Fibroblast of the aortic adventitia (primary cell): ENCODE data around the gene TUBB4A. TPM values are rescaled to one million over a fixed set of nuclear protein-coding genes. Genes with fewer than 3 reads are reported as not detected.
"Not testable (repeated sequence)": the region's sequence is repeated elsewhere in the genome, so short reads cannot be mapped to it uniquely, and the experiment has no call there.

Experiments
- DNase-seq: peaks from one replicate; pipeline ENCODE4 v3.0.0-alpha.2; 2010; ENCODE audit warnings: low read depth
- H3K4me3 ChIP-seq: 2 replicates; pipeline ENCODE4 v1.5.1; 2011; ENCODE audit warnings: low read depth, mild to moderate bottlenecking, control low read depth, low read length, moderate library complexity
- total RNA-seq: library from RNA; depleted of rRNA; stranded (reverse); fragments of >200 nt; gene quantifications from 2 replicates; pipeline ENCODE4 v1.2.3, GENCODE V29; 2012; ENCODE audit warnings: low replicate concordance
- TF ChIP-seq, protein P1 (sequence below): IDR thresholded peaks from 2 replicates; pipeline ENCODE4 v1.5.1; 2011; ENCODE audit warnings: mild to moderate bottlenecking, low read length, control low read depth, inconsistent platforms; ENCODE audit not compliant: insufficient read depth

TUBB4A gene
- total RNA-seq, 1 donor, result not detected

DNA sequence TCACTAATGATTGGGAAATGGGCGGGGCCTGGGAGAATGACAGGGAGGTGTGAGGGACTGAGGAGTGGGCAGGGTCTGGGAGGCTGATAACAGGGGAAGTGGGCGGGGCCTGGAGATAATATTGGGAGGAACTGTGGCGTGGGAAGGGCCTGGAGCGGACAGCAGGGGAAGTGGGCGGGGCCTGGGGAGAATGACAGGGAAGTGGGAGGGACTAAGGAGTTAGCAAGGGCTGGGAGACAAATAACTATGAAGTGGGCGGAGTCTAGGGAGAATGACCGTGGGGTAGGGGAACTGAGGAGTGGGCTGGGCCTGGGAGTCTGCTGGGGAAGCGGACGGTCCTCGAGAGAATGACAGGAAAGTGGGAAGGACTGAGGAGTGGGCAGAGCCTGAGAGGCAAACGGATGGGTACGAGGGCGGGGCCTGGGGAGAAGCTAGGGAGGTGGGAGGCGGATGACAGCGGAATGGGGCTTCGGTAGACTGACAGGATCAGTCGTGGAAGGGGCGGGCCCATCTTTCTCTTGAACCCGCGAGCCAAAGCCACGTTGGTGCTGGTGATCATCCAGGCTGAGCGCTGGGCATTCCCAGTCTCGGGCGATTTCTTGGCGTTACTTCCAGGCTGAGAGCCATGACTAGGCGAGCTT is 14.0 kb upstream of the TUBB4A start:
- DNase-seq, result peak; percentile 91

DNA sequence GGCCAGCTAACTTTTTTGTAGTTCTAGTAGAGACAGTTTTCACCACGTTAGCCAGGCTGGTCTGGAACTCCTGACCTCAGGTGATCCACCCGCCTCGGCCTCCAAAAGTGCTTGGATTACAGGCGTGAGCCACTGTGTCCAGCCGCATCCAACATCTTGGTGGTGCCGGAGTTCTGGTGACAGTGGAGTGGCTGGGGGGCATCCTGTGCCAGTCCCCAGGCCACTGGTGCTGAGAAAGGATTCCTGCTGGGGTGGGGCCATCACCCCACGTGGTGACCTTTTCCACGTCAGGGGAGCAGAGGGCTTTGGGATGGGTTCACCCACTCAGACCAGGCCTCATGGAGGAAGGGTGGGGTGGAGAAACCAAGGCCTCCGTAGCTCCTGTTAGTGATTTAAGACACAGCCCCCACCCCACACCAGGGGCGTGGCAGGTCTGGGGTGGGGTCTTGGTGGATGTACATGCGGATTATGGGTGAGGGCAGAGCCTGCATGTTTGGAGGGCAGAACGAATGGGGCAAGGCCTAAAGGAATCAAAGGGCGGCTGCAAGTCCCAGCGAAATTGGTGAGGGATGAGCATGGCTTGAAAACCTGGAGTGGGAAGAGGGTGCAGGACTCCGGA is 12.9 kb upstream of the TUBB4A start:
- DNase-seq, result no peak
- no peak overlapping the region for H3K4me3 ChIP-seq
- TF ChIP-seq, protein P1, sequence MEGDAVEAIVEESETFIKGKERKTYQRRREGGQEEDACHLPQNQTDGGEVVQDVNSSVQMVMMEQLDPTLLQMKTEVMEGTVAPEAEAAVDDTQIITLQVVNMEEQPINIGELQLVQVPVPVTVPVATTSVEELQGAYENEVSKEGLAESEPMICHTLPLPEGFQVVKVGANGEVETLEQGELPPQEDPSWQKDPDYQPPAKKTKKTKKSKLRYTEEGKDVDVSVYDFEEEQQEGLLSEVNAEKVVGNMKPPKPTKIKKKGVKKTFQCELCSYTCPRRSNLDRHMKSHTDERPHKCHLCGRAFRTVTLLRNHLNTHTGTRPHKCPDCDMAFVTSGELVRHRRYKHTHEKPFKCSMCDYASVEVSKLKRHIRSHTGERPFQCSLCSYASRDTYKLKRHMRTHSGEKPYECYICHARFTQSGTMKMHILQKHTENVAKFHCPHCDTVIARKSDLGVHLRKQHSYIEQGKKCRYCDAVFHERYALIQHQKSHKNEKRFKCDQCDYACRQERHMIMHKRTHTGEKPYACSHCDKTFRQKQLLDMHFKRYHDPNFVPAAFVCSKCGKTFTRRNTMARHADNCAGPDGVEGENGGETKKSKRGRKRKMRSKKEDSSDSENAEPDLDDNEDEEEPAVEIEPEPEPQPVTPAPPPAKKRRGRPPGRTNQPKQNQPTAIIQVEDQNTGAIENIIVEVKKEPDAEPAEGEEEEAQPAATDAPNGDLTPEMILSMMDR, result no peak

More for the DNA sequence above, 14.0 kb upstream of the TUBB4A start:
- peak overlapping the region; percentile 77 for H3K4me3 ChIP-seq
- TF ChIP-seq, protein P1, result no peak

DNA sequence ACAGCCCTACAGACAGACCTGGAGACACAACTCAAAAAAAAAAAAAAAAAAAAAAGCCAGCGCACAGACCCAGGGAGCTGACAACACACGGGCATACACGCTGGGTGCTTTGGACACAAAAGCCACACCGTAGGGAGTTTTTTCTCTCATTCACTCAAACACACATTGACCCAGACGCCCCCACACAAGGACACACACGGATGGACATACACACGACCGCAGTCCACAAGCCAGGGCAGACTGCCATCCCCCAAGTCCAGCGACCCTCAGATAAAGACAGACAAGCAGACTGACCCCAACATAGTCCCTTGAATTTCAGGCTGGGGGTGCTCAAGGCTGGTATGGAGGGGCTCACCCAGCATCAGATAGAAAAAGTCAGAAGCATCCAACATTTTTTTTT is 12.0 kb upstream of the TUBB4A start:
- no peak overlapping the region for H3K4me3 ChIP-seq
- no peak for DNase-seq
- TF ChIP-seq, protein P1, result no peak

DNA sequence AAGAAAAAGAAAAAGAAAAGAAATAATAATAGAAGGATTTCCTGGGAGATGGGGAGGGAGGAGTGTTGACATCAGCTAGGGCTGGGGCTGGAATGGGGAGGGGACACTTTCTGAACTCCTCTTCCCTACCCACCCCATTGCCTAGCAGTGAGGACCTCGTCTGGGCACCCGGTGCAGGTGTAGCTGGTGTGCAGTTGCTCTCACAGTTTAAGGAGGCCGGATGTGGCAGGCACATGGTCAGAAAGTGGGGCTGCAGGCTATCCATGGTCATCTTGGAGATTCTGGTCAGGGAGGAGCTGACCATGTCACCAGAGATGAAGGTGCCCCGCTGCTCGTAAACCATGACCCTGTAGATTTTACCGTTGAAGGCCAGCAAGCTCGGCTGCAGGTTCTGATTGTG is 8.5 kb upstream of the TUBB4A start:
- DNase-seq, result no peak
- H3K4me3 ChIP-seq, result no peak overlapping the region
- TF ChIP-seq, protein P1, result no peak

DNA sequence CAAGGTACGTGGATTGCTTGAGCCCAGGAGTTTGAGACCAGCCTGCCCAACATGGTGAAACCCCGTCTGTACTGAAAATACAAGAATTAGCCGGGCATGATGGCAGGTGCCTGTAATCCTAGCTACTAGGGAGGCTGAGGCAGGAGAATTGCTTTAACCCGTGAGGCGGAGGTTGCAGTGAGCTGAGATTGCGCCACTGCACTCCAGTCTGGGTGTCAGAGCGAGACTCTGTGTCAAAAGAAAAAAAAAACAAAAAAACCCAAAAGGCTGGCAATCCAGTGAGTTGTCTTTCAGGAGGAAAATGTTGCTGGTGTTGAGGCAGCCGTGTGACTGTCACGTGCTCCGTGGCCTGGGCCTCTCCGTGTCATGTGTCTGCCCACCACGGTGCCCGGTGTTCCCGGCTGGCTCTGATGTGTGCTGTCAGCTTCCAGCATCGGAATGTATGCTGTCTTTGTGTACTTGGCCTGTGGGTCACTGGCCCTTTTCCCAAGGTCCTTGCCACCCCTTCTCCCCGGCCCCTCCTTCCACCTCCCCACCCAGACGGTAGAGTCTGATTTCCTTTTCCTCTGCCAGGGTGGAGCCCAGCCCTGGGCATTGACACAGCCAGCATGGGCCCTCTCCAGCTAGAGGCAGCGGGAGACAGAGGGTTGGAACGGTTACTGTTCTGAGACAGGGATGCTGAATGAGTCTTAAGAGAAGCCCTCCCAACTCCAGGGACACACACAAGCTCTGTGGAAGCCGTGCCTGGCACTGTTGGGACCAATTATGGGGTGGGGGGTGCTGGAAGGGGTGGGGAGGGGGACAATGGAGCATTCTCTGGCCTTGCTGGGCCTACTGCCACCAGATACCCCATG is 7.2 kb upstream of the TUBB4A start:
- no peak for DNase-seq
- TF ChIP-seq, protein P1, result no peak
- no peak overlapping the region for H3K4me3 ChIP-seq

DNA sequence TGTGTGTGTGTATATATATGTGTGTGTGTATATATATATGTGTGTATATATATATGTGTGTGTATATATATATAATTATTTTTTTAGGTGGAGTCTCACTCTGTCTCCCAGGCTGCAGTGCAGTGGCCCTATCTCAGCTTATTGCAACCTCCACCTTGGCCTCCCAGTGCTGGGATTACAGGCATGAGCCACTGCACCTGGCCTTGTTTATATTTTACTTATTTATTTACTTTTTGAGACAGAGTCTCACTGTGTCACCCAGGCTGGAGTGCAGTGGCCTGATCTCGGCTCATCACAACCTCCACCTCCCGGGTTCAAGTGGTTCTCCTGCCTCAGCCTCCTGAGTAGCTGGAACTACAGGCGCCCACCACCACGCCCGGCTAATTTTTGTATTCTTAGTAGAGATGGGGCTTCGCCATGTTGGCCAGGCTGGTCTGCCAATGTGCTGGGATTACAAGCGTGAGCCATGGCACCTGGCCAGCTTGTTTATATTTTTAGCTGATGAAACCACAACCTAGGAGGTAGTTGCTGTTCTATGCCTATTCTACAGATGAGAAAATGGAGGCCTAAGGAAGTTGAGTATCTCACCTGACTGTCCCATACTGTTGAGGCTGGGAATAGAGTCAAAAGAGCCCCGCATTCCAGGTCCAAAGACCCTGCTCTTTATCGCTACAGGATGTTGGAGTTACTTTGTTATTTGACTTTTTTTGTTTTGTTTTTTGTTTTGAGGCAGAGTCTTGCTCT is 6.1 kb upstream of the TUBB4A start:
- not testable (repeated sequence) for DNase-seq, H3K4me3 ChIP-seq
